ENCODE results near the gene TSHZ3.

TSHZ3 gene

DNA sequence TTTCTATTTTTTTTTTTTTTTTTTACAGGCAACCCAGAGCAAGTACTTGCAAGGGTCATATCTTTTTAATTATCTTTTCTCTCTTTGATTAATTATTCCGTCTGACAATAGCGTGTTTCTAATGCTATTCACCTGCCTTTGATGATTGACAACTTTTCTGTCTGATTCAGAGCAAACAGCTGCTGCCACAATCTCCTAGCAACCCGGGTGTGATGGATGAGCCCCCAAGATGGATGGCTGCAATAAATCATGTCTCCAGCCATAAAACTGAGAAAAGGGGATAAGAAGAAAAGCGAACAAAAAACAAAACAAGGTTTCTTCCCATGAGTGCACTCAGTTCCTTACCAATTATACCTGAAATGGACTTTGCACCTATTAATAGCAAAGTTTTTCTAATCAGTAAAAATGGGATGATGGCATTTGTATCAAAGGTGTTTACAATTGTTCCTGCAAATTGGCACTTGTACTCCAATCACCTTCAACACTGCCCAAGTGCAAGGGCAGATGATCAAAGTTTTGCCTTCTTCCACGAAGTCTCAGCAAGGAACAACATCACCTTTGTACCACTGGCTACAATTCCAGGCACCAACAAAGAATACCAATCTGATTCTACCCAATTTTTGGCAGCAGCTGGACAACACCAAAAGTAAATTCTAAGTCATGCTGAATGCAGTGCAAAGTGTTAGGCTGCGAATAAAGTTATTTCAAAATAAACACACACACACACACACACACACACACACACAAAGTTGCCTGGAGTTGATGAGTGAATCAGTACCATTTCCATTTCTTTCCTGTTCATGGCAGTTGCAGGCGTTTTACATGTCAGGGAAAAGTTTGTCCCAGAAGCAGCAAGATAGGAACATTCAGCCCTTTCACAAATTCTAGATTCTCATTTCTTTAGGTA is 12.0 kb downstream of the TSHZ3 start:
- DNase-seq, result no peak

DNA sequence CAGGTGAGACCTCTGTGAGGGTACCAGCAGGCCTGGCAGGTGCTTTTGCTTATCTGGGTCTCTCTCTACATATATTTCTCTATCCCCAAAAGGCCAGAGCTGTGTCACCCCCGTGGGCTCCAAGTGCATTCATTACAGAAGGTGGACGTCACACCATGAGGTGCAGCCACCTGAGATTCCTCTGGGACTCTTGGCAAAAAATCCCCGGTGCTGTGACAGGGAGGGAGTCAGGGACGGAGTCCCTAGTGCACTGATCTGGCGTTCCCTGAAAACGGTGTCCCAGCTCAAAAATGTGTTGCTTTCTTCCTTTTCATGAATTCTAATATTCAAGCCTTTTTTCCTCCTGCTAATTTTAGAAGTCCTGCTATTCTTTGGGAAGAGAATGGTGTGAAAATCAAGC is 13.5 kb downstream of the TSHZ3 start:
- DNase-seq, result no peak

DNA sequence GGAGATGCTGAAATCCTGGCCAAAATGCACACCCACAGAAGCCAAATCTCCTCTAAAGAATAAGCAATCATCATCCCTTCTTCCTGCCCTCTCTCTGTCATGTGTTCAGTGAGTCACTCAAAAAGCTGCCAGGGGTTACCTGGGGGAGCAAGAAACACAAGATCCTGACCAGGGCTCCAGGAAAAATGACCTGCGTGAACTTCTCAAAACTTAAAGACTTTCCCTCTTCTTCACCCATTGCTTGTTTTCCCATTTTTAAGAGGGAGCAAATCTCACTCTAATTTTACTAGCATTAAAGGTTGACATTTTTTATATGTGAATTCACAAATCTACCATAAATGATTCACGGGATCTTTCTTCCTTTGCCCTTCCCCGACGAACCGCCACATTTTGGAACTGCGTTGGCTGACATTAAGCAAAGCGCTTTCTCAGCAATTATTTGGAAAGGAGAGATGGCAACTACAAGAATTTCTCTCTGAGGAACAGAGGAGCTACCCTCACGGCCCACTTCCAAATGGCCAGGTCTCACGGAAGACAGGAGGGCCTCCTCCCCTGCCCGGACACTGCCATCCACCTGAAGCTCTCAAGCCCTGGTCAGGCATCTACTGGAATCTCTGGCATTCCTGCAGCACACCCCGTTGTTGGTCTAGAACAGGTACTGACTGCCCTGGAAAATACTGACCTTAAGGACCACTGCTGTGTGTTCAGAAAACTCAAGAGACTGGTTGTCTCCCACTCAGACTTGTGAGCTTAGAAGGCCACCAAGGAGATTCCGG is 14.2 kb downstream of the TSHZ3 start:
- DNase-seq, result no peak

DNA sequence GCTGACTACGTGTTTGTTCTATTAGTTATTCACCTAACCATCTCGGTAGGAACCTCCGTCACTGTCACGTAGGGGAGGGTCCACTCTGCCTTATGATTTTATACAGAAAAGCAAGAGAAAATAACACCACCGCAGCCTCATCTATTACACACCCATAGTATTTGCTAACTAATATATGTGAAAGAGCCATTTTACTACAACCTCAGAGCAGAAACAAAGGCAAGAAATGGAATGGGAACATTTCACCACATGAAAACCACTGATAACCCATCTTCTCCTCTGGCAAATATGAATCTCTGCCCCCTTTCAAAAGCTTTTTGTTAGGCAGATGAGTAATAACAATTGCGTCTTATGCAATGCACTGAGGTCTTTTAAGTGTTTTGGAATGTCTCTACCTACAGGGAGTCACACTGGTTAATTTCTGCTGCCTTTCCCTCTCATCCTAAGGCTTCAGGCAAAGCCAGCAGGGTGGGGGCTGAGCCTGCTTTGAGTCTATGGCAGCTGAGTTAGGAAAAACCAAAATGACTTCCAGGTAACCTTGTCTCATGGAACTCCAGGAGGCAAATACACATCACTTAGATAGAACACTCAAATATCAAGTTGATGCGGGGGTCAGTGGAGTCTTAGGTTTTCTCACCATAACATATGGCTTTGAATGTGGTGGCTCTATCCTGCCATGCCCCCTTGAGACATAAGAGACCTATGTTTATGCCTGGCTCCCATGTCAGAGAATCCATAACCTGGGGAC is 15.0 kb downstream of the TSHZ3 start:
- no peak for DNase-seq

DNA sequence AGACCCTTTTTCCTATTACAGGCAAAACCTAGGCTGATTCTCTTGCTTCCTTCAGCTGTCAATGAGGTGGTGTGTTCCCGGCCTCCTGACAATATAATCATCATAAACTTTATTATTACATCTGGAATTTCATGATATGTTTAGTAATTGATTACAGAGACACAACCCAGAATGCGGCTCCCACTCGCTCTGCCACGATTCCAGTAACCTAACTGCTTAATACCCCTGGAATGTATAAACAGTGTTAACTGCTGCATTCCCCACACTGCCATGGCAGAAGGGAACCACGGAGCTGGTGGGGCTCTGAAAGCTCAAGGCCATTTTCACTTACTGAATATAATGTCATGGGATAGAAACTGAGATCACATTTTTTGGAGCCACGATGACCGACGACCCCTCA is 17.1 kb downstream of the TSHZ3 start:
- DNase-seq, result no peak

DNA sequence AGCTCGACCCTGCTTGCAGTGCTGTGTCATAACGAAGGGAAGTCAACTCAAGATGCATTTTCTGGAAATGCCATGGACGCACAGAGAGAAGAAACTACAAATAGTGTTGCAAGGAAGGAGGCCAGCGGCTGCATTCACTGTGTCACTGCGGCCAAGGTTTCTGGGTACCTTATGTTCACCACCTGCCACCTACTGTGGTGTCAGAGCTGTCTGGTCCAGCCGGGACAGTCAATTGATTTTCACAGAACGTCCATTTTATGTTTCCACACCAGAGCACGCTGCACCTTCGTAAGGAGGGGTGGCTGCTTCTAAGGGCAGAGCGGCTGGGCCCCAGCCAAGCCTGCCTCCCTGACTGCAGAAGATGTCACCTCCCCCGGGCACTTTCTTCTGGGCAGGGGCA is 17.7 kb downstream of the TSHZ3 start:
- no peak for DNase-seq

DNA sequence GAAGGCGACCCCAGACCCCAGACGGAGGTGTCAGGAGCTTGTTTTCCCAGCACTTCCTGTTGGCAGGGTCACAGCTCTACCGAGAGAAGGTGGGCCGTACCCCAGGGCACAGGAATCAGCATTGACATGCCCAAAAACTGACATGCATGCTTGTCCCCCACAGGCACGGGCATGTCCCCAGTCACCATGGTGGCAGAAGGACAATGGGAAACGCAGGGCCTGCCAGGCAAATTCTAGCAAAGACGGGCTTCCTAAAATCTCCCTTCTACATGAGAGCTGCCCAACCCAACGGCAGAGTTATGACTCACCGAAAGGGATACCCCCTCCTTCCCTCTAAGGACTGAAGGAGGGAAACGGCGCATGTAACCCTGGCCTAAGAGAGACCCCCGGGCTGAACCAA is 18.5 kb downstream of the TSHZ3 start:
- no peak for DNase-seq

DNA sequence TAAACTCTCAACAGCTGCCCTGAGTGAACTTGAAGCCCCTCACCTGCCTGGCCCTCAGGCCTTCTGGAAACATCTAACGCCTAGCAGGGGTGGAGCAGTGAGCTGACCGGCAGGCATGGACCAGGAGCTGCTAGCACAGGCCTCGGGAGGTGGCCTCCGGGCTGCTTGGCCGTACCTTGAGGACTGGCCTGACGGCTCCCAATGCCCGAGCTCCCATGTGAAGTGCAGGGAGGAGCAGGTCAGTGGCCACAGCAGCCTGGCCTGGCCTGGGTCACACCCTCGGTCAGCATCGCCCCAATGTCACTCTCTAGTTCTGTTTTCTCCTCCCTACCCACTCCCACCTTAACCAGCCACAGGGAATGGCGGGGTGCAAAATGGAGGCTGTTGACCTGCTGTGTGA is 19.0 kb downstream of the TSHZ3 start:
- no peak for DNase-seq

DNA sequence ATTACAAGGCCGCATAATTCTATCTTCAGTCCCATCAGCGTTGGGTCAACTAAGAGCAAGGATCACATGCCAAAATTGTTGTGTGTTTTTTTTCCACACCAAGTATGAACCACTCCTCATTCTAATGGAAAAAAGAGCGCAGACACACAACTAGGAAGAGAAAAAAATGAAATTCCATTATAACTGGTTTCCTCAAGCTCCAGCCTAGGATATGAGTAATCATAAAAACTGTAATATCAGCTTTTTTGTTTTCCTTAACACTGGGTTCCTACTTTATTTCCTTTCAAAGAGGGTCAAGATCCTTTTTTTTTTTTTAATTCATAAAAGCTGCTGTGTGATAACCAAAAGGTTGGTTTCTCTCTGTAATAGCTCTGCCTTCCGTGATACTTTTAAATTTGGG is 19.4 kb downstream of the TSHZ3 start:
- no peak for DNase-seq

DNA sequence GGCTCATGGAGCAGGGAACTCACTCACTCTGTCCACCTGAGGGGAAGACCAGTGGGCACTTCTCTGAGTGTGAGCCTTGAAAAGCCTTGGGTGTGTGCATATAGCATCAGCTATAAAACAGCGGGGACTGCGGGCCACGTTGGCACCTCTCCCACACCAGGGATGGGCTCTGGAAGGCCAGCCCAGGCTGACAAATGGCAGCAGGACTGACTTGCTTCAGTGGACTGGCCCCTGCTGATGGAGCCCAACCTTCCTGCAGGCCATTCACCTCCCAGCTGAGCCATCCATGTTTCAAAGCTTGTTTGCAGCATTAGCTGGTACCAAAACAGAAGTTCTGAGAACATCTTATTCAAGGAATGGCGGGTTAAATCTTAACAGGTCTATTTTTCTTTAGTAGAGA is 21.0 kb downstream of the TSHZ3 start:
- no peak for DNase-seq

DNA sequence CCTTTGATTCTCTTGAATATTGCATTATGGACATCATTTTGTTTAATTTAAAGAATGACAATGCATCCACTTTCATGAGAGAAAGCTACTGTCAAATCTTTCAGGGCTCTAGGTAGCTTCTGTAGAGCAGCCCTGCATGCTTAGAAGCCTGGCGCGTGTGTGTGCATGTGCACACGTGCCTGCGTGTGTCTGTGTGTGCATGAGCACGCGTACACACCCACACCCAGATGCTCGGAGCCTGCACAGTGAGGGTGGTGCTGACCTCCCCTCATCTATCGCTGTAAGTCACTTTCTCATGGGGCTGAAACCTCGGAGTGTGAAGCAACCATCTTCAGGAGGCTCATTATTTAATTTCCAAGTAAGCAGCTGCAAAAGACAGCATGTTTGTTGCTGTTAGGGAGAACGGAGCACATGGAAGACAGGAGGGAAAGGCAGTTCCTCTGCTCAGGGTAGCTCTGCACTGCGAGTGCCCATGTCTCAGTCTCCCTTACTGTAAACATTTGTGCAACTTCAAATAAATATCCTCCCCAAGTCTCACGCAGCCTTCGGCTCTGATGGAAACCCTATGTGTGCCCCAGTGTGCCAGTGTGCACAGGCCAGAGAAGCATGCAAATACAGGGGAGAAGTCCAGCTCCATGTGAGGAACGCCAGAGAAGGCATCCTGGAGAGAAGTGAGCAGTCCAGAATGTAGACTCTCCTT is 22.8 kb downstream of the TSHZ3 start:
- DNase-seq, result no peak

DNA sequence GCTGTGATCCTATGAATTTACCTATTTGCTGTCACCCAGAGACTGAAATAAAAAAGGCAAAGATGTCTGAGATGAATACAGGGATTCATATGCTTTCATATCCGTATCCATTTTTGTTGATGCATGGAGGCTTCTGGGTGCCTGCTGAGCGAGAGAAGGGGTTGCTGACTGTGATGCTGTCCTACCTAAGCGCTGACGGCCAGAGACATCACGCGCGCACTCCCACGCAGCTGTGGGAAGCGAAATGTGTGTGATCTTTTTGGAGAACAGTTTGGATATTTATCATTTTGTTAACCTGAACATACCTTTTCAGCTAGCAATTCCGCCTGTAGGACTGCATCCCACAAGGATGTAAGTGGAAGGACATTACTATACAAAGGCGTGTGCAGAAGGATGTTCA is 23.9 kb downstream of the TSHZ3 start:
- DNase-seq, result no peak

DNA sequence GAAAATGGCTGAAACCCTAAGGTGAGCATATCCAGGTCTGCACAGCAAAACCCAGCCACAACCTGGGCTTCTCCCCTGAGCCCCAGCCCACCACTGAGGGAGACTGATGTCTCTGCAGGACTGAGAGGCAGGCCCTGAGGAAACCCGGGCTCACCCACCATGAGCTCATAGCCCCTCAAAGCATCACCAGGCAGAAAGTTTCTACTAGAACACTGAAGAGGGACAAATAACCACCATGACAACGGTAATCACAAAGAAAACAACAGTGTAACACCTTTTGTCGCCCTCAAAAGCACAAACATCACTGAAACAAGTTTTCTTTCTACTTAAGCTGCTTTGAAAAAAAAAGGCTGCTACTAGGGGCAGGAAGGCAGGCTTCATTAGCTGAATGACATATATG is 29.8 kb downstream of the TSHZ3 start:
- DNase-seq, result no peak

DNA sequence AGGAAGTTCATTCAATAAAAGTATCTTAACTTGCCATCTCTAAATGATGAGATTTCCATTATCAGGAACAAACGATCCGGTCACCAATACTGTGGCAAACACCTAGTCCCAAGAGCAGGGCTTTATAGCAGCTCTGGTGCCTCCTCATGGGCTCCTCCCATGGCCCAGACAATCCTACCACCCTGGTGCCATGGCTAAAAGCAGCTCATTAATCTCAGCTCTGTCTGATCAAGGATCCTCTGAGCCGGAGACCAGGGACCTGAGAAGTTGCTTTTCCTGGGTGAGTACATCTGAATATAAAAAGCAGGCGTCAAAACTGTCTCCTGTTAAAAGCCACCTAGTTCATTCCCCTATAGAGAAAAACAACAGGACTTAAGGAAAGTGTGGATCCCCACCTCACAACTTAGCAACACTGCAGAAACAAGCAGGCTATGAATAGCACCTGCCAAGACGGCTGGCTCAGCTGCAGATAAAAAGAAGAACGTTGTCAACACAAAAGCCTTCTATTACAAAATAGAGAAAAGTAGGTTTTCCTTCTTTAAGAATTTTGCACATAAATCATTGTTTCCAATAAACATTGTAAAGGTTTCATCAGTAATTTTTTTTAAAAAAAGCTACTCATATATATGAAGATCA is 30.3 kb downstream of the TSHZ3 start:
- no peak for DNase-seq

DNA sequence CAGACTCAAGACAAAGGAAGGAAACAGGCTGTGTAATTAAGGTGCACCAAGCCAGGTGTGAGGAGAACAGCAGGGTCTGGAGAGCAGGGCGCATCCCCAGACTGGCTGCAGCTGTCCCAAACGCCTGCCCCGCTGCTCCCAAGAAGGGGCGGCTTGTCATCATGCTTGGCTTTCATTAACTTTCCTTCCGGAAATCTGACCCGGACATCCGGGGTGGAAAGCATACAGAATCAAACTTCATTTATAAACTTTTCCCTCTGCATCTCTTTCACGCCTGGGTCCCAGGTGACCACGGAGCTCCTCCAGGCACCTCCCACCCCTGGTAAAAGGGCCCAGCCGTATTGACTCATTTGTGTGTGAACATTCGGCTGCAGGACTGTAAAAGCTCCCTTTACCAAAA is 31.7 kb downstream of the TSHZ3 start:
- no peak for DNase-seq

DNA sequence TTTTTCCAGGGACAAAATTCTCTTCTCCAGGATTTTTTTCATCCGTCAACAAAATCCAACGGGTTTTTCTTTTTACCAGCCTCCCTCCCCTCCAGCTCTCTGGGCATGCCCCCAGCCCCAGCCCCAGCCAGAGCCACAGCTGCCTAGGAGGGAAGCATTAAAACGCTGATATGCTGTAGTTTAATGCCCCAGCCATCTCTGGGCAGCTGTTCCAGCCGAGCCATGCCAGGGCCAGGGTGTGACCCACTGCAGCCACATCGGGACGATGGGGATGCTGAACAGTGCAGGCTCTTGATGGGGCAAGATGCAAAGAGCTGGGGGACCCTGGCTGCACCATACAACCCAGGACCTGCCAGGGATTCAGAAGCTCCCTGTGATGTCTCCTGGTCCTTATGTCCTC is 32.1 kb downstream of the TSHZ3 start:
- no peak for DNase-seq

DNA sequence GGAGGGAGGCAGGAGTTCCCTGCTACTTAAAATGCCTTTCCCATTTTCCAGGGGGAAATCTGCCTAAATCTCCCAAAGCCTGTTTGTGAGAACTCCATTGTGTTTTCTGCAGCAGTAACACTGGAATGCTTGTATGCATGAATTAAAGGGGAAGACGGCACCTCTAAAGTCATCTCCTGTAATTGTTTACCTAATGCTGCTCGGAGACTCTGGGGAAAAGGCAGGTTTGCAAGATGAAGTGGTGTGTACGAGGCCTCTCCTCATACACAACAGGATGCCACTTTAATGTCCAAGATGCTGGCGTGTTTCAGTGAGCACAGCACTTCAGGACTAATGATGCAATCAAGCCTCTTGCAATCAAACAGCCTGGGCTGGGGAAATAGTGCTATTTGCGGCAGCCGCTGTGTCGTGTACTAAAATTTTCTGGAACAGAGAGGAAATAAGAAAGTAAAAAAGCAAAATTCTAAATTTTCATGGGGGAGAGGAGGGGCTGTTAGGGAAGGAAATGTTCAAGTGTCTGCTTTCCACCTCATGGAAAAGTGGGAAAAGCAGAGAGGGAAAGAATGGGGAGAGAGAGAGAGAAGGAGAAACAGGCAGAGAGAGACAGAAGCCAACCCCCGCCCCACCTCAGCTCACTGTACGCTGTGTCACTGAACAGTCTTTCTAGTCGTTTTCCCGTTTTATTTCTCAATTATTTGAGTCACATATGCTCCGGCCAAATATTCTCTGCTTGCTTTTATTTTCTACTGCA is 32.9 kb downstream of the TSHZ3 start:
- DNase-seq, result no peak

DNA sequence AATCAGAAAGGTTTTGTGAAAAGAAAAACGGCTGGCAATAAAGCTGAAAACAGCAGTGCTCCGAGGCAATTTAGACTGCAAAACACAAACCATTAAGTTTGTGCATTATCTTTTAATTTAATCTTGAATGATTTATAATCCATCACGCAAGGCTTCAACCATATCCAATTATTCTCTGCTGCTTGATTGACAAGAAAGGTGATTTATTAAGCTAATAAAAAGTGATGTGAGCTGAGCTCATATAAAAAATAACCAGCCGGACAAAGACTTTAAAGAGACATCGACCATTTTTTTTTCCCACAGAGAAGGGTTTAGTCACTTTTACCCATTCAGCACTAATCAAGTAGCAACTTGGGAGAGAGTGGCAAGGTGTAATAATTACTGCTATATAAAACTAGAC is 33.6 kb downstream of the TSHZ3 start:
- DNase-seq, result no peak

DNA sequence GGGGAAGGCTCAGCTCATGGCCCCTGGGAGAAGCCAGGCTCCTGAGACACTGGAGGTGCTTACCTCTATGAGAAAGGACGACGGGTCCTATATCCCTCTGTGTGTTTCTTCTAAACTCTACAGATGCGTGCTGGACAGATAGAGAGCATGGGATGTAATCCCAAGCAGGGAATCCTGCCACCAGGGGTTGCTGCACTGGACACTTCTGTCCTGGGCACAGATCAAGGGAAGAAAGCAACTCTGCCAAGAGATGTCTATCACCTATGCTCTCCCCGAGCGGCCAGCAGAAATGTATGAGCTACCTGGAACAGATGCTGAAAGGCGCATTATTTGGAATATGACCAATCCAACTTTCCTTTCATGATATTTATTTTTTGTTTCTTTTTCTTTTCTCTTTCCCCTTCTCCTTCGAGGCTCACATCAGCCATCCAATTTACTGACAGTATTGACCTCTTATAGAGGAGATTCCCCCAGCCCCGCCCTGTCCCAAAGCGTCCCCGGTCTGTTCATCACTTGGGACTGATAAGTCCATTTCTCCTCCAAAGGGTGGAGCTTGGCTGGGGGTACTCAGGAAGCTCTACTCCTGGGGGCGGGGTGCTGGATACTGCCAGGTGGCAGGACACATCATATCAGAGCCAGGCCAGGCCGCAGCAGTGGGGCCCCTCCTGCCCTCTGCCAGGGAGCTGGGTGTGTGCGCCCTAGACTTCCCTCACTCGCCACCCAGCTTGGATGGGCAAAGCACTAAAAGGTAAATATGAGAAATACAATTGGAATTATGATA is 34.2 kb downstream of the TSHZ3 start:
- DNase-seq, result no peak

DNA sequence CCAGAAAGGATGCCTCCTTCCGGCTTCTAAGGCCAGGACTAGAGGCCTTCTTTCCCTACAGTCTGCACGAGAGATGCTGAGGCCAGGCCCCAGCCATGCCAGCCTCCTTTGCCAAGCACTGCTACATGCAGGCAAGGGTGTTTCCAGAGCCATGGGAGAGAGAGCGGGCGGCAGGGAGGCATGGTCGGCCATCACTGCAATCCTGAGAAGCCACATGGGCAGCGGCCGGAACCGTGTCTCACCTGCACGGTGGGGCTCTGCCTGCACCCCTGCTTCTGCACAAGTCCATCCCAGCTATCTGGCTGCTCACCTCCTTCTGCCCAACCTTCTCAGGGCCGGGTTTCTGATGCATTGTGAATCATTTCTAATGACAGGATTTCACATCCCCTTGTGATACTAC is 35.1 kb downstream of the TSHZ3 start:
- DNase-seq, result no peak

All from CD4-positive, alpha-beta T cell treated with Interleukin-21 for 1 hour (primary cell).